Gastrocnemius medialis (tissue), 4 donors: ENCODE measurements around the gene ENOSF1.

Experiments used
- CTCF ChIP-seq, 5 experiments: fragments of 450-650 bp in 3 of 5; fragments of 200-600 bp in 2 of 5; sonication (generic) in 2 of 5; IDR thresholded peaks in 4 of 5; conservative IDR thresholded peaks in 1 of 5; 1 replicate in 4 of 5; 2 replicates in 1 of 5; pipeline ENCODE4 v1.5.1; 2016 to 2019; ENCODE audit warnings: antibody characterized with exemption in 5 of 5, mild to moderate bottlenecking in 3 of 5, moderate library complexity in 3 of 5
- POLR2A ChIP-seq, 2 donors: fragments of 450-650 bp; IDR thresholded peaks; one replicate each; pipeline ENCODE4 v1.6.1; 2017; ENCODE audit warnings: antibody characterized with exemption in 2 of 2, mild to moderate bottlenecking in 2 of 2, moderate library complexity in 2 of 2

- TF ChIP-seq CTCF (IDR thresholded peaks at IDR 0.05 in 4 of 5, conservative IDR thresholded peaks at IDR 0.05 in 1 of 5) (no peak), POLR2A (IDR thresholded peaks at IDR 0.05) (no peak)
Measured at GRCh38 chr18:744832-745597, 32.6 kb upstream of the ENOSF1 start.
